ENCODE results near the gene NPR3. TPM values are rescaled to one million over a fixed set of nuclear protein-coding genes. Genes with fewer than 3 reads are reported as not detected.

NPR3 gene
- total RNA-seq, 1 donor from 2014 or later: 1.1 TPM

GRCh38 chr5:32733590-32734340, 22.6 kb downstream of the NPR3 start:
- no peak for FAIRE-seq
- Mint-ChIP-seq H3K4me3 (ENCODE audit: unreplicated experiment) (no peak overlapping the region), H3K27ac (ENCODE audit: unreplicated experiment) (no peak overlapping the region), H3K9me3 (ENCODE audit: unreplicated experiment) (no peaks in the 10 kb centered on the region), H3K27me3 (ENCODE audit: low read depth, unreplicated experiment) (peaks cover 10% of the 10 kb centered on the region), H3K36me3 (ENCODE audit: low read depth, unreplicated experiment) (no peaks in the 10 kb centered on the region), H3K4me1 (ENCODE audit: low read depth, unreplicated experiment) (no peaks in the 10 kb centered on the region)
- TF ChIP-seq EZH2 (IDR thresholded peaks at IDR 0.05; ENCODE audit: insufficient read depth, low read length): no peak
- TF ChIP-seq CTCF (IDR thresholded peaks at IDR 0.05; ENCODE audit: insufficient read depth, low read depth, low read length): no peak
- no peaks in the 10 kb centered on the region for H3K9me3 ChIP-seq (ENCODE audit: insufficient read depth, low read depth, low read length)
- no peak overlapping the region for H3K4me2 ChIP-seq (ENCODE audit: low read length)
- no peaks in the 10 kb centered on the region for H3K36me3 ChIP-seq (ENCODE audit: insufficient read depth, low read length)
- H3K4me3 ChIP-seq (ENCODE audit: insufficient read depth, low read depth, low read length): no peak overlapping the region
- H3K9ac ChIP-seq (ENCODE audit: low read length): no peak overlapping the region
- H3K27ac ChIP-seq (ENCODE audit: low read depth, low read length): no peak overlapping the region
- no peaks in the 10 kb centered on the region for H3K79me2 ChIP-seq (ENCODE audit: insufficient read depth, low read length)
- no peaks in the 10 kb centered on the region for H3K4me1 ChIP-seq (ENCODE audit: insufficient read depth, low read length)
- no peak overlapping the region for H2AFZ ChIP-seq (ENCODE audit: low read depth, low read length)
- no peaks in the 10 kb centered on the region for H4K20me1 ChIP-seq (ENCODE audit: insufficient read depth, low read length)
- no peaks in the 10 kb centered on the region for H3K27me3 ChIP-seq (ENCODE audit: insufficient read depth, low read length)
- DNase-seq (ENCODE audit: low read depth): no peak

GRCh38 chr5:32734827-32735378, 23.8 kb downstream of the NPR3 start:
- H4K20me1 ChIP-seq (ENCODE audit: insufficient read depth, low read length): no peaks in the 10 kb centered on the region
- no peak overlapping the region for H3K27ac ChIP-seq (ENCODE audit: low read depth, low read length)
- H3K27ac Mint-ChIP-seq (ENCODE audit: unreplicated experiment): no peak overlapping the region

More at GRCh38 chr5:32734827-32735378, 23.8 kb downstream of the NPR3 start:
- Histone ChIP-seq H3K36me3 (ENCODE audit: insufficient read depth, low read length) (no peaks in the 10 kb centered on the region), H3K9ac (ENCODE audit: low read length) (no peak overlapping the region), H3K4me2 (ENCODE audit: low read length) (no peak overlapping the region), H3K79me2 (ENCODE audit: insufficient read depth, low read length) (no peaks in the 10 kb centered on the region), H3K4me1 (ENCODE audit: insufficient read depth, low read length) (no peaks in the 10 kb centered on the region), H3K27me3 (ENCODE audit: insufficient read depth, low read length) (no peaks in the 10 kb centered on the region), H3K4me3 (ENCODE audit: insufficient read depth, low read depth, low read length) (no peak overlapping the region), H2AFZ (ENCODE audit: low read depth, low read length) (no peak overlapping the region), H3K9me3 (ENCODE audit: insufficient read depth, low read depth, low read length) (no peaks in the 10 kb centered on the region)
- DNase-seq (ENCODE audit: low read depth): no peak
- Mint-ChIP-seq H3K4me1 (ENCODE audit: low read depth, unreplicated experiment) (no peaks in the 10 kb centered on the region), H3K4me3 (ENCODE audit: unreplicated experiment) (no peak overlapping the region), H3K9me3 (ENCODE audit: unreplicated experiment) (no peaks in the 10 kb centered on the region), H3K27me3 (ENCODE audit: low read depth, unreplicated experiment) (peaks cover 11% of the 10 kb centered on the region), H3K36me3 (ENCODE audit: low read depth, unreplicated experiment) (no peaks in the 10 kb centered on the region)
- FAIRE-seq: no peak
- no peak for TF ChIP-seq EZH2 (IDR thresholded peaks at IDR 0.05; ENCODE audit: insufficient read depth, low read length)
- no peak for TF ChIP-seq CTCF (IDR thresholded peaks at IDR 0.05; ENCODE audit: insufficient read depth, low read depth, low read length)

Measured in astrocyte (in vitro differentiated cells and primary cell).